Cardiac muscle cell (in vitro differentiated cells and primary cell): ENCODE measurements around the gene CYP46A1. TPM values are rescaled to one million over a fixed set of nuclear protein-coding genes. Genes with fewer than 3 reads are reported as not detected.

ENCODE experiments used
- DNase-seq, 2 donors: peaks; one replicate each; pipeline versions ENCODE4 v3.0.0 to v3.0.0-alpha.2; 2010 to 2017; ENCODE audit warnings: low read depth in 1 of 2, low spot score in 1 of 2
- H3K27ac ChIP-seq: fragments of 200-600 bp; sonication (generic); 2 replicates; pipeline ENCODE4 v1.5.1; 2016
- H3K27me3 ChIP-seq: fragments of 200-600 bp; sonication (generic); 2 replicates; pipeline ENCODE4 v1.6.0; 2016; ENCODE audit warnings: control low read depth
- H3K36me3 ChIP-seq: fragments of 200-600 bp; sonication (generic); 2 replicates; pipeline ENCODE4 v1.5.1; 2016; ENCODE audit warnings: control low read depth
- H3K4me1 ChIP-seq: fragments of 200-600 bp; sonication (generic); 2 replicates; pipeline ENCODE4 v1.8.1; 2017; ENCODE audit warnings: low read depth, mild to moderate bottlenecking, mixed run types
- H3K4me3 ChIP-seq: fragments of 200-600 bp; sonication (generic); 2 replicates; pipeline ENCODE4 v1.5.1; 2016; ENCODE audit warnings: mild to moderate bottlenecking
- H3K9me3 ChIP-seq: fragments of 200-600 bp; sonication (generic); 2 replicates; pipeline ENCODE4 v1.5.1; 2017; ENCODE audit warnings: low read depth, mild to moderate bottlenecking, control low read depth
- CTCF ChIP-seq: IDR thresholded peaks from 2 replicates; pipeline ENCODE4 v1.5.1; 2012; ENCODE audit warnings: low read depth, mild to moderate bottlenecking, low read length
- polyA plus RNA-seq: library from polyadenylated mRNA; unstranded; fragments of >200 nt; fragmentation: Nextera tagmentation; extraction: Ambion mirVana; gene quantifications from 2 replicates; pipeline ENCODE4 v1.2.1, GENCODE V29; 2016
- total RNA-seq: library from RNA; depleted of rRNA; stranded (reverse); fragments of >200 nt; gene quantifications from 2 replicates; pipeline ENCODE4 v1.2.3, GENCODE V29; 2016

CYP46A1 gene
- total and polyA plus RNA-seq, 2 experiments from 2014 or later, result 11.1 to 15.0 TPM

- H3K27me3 ChIP-seq, result peaks cover 73% of the 10 kb centered on the region
- H3K36me3 ChIP-seq, result no peaks in the 10 kb centered on the region
- TF ChIP-seq CTCF, result no peak
- DNase-seq, result peak in 1 of 2 donors; percentile 55
- no peaks in the 10 kb centered on the region for H3K9me3 ChIP-seq
- H3K4me1 ChIP-seq, result no peaks in the 10 kb centered on the region
- no peak overlapping the region for H3K27ac ChIP-seq
- H3K4me3 ChIP-seq, result no peak overlapping the region
These were observed 90.6 kb downstream of the CYP46A1 start for GRCh38 chr14:99774556-99775307.

- TF ChIP-seq CTCF, result no peak
- no peaks in the 10 kb centered on the region for H3K36me3 ChIP-seq
- no peaks in the 10 kb centered on the region for H3K4me1 ChIP-seq
- no peak overlapping the region for H3K4me3 ChIP-seq
- H3K9me3 ChIP-seq, result no peaks in the 10 kb centered on the region
- peaks cover 78% of the 10 kb centered on the region for H3K27me3 ChIP-seq
- DNase-seq, result no peak
- H3K27ac ChIP-seq, result no peak overlapping the region
These were observed 91.3 kb downstream of the CYP46A1 start for GRCh38 chr14:99775351-99775750.

Other genes with a start within 250 kb of the CYP46A1 start
- 59.4 and 67.5 TPM in 2 replicates for gene SETD3, start 203.4 kb upstream of the CYP46A1 start, total RNA-seq
- gene SETD3, start 203.4 kb upstream of the CYP46A1 start, polyA plus RNA-seq, result 60.1 and 71.4 TPM in 2 replicates
- 14.2 and 17.3 TPM in 2 replicates for gene CCNK, start 202.9 kb upstream of the CYP46A1 start, total RNA-seq
- gene CCNK, start 202.9 kb upstream of the CYP46A1 start, polyA plus RNA-seq, result 13.3 and 13.7 TPM in 2 replicates
- 45.7 and 46.5 TPM in 2 replicates for gene CCDC85C, start 80.1 kb upstream of the CYP46A1 start, total RNA-seq
- 38.2 and 39.6 TPM in 2 replicates for gene CCDC85C, start 80.1 kb upstream of the CYP46A1 start, polyA plus RNA-seq
- gene HHIPL1, start 39.2 kb upstream of the CYP46A1 start, total RNA-seq, result 0.14 and 0.83 TPM in 2 replicates
- 1.1 and 1.2 TPM in 2 replicates for gene HHIPL1, start 39.2 kb upstream of the CYP46A1 start, polyA plus RNA-seq
- 16.6 and 28.0 TPM in 2 replicates for gene EML1, start 109.1 kb downstream of the CYP46A1 start, total RNA-seq
- gene EML1, start 109.1 kb downstream of the CYP46A1 start, polyA plus RNA-seq, result 16.7 and 16.9 TPM in 2 replicates